Measurements from ENCODE around the gene COMMD8.
A peak's percentile ranks its signal among the peaks of the same experiment; 100 is the strongest.

The COMMD8 gene

DNA sequence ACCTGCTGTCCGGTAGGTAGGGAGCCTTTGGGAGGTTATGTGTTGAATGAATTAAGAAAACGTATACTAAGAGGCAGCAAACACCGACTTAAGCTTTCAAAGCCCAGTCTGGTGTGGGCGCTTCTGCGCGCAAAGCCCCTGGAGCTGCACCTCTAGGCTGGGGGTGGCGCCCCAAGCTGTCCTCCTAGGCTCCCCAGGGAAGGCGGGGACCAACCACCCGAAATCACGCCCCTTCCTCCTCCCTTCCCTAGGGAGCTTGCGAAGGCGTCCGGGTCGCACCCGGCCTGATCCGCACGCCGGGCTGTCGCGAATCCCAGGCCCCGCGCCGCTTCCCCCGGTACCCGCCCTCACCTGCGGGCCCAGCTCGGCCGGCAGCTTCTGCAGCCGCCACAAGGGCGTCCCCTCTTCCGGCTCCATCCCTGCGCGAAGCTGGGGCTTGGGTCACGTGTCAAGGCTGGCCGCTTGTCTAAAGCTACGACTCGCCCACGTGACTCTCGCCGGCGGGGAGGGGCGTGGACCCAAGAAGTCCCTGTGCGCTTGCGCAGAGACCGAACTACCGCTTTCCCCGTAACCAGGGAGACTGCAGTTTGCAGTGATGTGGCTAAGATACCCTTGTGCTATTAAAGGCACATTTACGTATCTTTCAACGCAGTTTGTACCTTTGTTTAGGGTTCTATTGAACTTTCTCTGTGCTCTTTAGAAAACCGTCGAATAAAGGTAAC lies at the start of gene COMMD8:
TSS of gene COMMD8 (minus strand) at position 468 of the 722 bp plus-strand sequence. CDS start at position 417, 51 bp downstream.
- DNase-seq (ENCODE audit: low read depth in 2 of 2): peak; percentile 97 to 98
- TF ChIP-seq, protein P1, sequence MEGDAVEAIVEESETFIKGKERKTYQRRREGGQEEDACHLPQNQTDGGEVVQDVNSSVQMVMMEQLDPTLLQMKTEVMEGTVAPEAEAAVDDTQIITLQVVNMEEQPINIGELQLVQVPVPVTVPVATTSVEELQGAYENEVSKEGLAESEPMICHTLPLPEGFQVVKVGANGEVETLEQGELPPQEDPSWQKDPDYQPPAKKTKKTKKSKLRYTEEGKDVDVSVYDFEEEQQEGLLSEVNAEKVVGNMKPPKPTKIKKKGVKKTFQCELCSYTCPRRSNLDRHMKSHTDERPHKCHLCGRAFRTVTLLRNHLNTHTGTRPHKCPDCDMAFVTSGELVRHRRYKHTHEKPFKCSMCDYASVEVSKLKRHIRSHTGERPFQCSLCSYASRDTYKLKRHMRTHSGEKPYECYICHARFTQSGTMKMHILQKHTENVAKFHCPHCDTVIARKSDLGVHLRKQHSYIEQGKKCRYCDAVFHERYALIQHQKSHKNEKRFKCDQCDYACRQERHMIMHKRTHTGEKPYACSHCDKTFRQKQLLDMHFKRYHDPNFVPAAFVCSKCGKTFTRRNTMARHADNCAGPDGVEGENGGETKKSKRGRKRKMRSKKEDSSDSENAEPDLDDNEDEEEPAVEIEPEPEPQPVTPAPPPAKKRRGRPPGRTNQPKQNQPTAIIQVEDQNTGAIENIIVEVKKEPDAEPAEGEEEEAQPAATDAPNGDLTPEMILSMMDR (IDR thresholded peaks at IDR 0.05; ENCODE audit: low read depth, low read length): peak; percentile 36
- peak within 1 kb of the TSS; percentile 85 to 95 for H3K4me3 ChIP-seq (replicated peaks in 1 of 2; ENCODE audit: low read depth in 2 of 2, low read length in 2 of 2)

DNA sequence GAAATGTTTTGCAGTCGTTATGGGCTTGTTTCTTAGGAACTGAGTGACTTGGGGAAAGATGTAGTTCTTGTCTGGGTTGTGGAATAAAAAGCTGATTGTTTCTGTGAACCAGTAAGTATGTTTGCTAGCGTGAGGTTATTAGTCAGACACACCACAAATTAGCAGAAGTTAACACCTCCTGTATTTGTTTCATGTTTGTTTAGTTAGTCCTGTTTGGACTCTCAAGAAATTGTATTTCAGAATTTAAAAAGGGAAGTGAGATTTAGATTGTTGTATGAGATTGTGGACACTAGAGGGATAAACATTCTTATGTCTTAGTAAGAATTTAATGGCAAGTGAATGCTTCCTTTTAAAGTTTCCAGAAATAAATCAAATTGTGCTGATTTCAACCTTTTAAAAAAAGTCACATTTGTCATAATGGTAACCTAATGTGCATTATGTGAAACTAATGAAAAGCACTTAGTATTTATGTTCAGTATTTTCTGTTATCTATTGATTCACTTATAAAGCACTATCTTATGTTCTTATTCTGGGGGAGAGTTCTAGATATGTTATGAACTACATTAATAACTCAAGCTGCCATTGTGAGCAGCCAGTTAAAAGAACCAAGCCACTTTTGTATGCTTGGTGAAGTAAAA lies 47.1 kb upstream of the COMMD8 start:
- TF ChIP-seq, protein P1 (IDR thresholded peaks at IDR 0.05; ENCODE audit: low read depth, low read length): peak; percentile 26
- H3K4me3 ChIP-seq (replicated peaks in 1 of 2; ENCODE audit: low read depth in 2 of 2, low read length in 2 of 2): no peak overlapping the region
- DNase-seq (ENCODE audit: low read depth in 2 of 2): peak; percentile 48 to 56

DNA sequence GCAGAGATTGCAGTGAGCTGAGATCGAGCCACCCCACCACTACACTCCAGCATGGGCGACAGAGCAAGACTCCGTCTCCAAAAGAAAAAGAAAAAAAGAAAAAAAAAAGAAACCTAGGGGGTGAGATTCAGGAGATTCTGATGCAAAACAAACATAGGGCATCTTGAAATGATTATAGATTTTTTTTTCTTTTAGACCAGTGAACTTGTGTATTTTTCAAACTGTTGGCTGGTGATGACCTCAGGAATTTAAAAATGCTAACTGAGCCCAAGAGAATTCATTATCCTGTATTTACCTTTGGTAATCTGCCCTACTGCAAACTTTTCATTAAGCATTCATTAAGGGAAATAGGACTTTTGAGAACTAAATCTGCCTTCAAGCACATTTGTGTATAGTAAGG lies 42.2 kb upstream of the COMMD8 start:
- DNase-seq (ENCODE audit: low read depth in 2 of 2): no peak
- TF ChIP-seq, protein P1 (IDR thresholded peaks at IDR 0.05; ENCODE audit: low read depth, low read length): no peak
- H3K4me3 ChIP-seq (replicated peaks in 1 of 2; ENCODE audit: low read depth in 2 of 2, low read length in 2 of 2): no peak overlapping the region

DNA sequence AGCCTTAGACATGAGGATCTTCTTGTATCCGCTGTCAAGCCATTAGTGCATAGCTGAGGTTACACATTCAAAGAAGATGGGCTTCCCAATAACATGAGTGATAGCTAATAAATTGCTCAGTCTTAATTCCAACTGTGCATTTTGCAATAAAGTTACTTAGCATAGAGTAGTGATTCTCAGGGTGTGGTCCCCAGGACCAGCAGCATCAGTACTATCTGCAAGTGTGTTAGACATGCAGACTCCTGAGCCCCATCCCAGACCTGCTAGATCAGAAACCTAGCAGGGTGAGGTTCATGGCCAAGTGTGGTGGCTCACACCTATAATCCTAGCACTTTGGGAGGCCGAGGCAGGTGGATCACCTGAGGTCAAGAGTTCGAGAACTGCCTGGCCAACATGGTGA lies 41.6 kb upstream of the COMMD8 start:
- TF ChIP-seq, protein P1 (IDR thresholded peaks at IDR 0.05; ENCODE audit: low read depth, low read length): no peak
- DNase-seq (ENCODE audit: low read depth in 2 of 2): no peak
- H3K4me3 ChIP-seq (replicated peaks in 1 of 2; ENCODE audit: low read depth in 2 of 2, low read length in 2 of 2): no peak overlapping the region

DNA sequence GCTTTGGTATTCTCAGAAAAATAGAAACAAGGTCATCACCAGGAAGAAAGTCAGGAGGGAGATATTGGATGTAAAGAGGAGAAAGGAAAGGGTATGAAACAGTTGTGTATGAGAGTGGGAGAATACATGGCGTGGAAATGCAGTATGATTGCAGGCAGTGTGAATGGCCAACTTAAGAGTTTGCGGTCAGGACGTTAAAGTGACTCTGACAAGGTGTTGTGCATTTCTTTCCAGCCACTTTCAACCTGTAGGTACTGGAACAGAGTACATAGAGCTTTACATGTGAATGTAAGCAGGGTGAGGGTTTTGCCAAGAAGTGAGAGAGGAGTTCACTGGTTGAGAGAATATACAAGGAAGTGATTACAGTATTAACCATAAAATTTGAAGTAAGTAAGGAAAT lies 37.3 kb upstream of the COMMD8 start:
- no peak for DNase-seq (ENCODE audit: low read depth in 2 of 2)
- TF ChIP-seq, protein P1 (IDR thresholded peaks at IDR 0.05; ENCODE audit: low read depth, low read length): no peak
- no peak overlapping the region for H3K4me3 ChIP-seq (replicated peaks in 1 of 2; ENCODE audit: low read depth in 2 of 2, low read length in 2 of 2)

DNA sequence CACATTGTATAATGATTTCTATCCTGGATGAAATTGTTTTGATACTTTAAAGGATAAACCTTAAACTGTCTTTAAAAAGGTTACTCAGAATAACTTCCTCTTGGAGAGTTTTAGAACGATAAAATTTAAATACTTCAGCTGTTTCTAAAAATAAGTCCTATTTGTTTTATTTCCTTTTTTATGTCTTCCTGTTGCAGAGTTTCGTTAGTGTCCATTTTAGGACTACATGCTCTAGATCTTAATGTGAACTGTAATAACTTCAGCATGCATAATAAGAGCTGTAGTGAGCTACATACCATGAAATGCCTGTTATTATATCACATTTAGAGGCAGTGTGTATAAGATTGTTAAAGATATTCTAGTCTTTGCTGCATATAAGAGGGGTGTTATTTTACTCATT lies 36.2 kb upstream of the COMMD8 start:
- DNase-seq (ENCODE audit: low read depth in 2 of 2): peak in 1 of 2 donors; percentile 9
- no peak overlapping the region for H3K4me3 ChIP-seq (replicated peaks in 1 of 2; ENCODE audit: low read depth in 2 of 2, low read length in 2 of 2)
- TF ChIP-seq, protein P1 (IDR thresholded peaks at IDR 0.05; ENCODE audit: low read depth, low read length): no peak
